Esophagus squamous epithelium (tissue), 4 donors: Measurements from ENCODE around the gene DRGX.

ENCODE experiments used
- CTCF ChIP-seq, 6 experiments: fragments of 450-650 bp in 4 of 6; fragments of 200-600 bp in 2 of 6; sonication (generic) in 2 of 6; IDR thresholded peaks; one replicate each; pipeline ENCODE4 v1.5.1; 2016 to 2019; ENCODE audit warnings: antibody characterized with exemption in 6 of 6, mild to moderate bottlenecking in 4 of 6, moderate library complexity in 4 of 6
- POLR2A ChIP-seq, 4 donors: fragments of 450-650 bp; IDR thresholded peaks; one replicate each; pipeline ENCODE4 v1.6.1; 2017; ENCODE audit warnings: antibody characterized with exemption in 4 of 4, mild to moderate bottlenecking in 4 of 4, moderate library complexity in 3 of 4

GRCh38 chr10:49324711-49325110 is 71.2 kb downstream of the DRGX start:
- no peak for TF ChIP-seq CTCF (IDR thresholded peaks at IDR 0.05)
- no peak for TF ChIP-seq POLR2A (IDR thresholded peaks at IDR 0.05)
